B cell (primary cell): ENCODE results near the gene RASGRP3.

Experiments
- EZH2 ChIP-seq: IDR thresholded peaks from 2 replicates; pipeline ENCODE4 v1.6.1; 2012; ENCODE audit warnings: borderline replicate concordance, low read depth, mild to moderate bottlenecking, moderate library complexity, low read length; ENCODE audit not compliant: insufficient read depth, poor library complexity, severe bottlenecking
- TF ChIP-seq, protein P1 (sequence below): fragments of 200-600 bp; IDR thresholded peaks from one replicate; pipeline ENCODE4 v1.8.0; 2022; ENCODE audit warnings: antibody characterized with exemption, mild to moderate bottlenecking

DNA sequence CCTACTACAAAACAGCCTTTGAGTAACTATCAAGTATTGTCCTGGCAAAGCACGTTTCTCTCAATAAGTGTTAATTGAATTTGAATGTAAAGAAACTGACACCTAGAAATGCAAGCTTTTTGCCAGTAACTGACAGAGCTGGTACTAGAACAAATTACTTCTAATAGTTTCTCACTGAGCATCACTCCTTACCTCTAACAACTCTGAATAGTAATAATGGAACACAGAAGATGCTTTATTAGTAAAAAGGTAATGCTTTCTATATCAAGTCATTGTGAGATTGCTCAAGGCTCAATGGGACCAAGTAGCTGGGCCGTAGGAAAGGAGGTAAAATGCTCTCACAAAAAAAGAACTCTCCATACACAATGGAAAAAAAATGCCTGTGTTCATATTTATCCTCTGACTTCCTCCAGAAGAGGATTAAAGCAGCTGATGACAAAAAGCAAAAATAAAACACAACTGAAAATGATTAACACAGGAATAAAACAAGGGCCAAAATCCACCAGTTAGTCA lies 11.8 kb downstream of the RASGRP3 start:
- TF ChIP-seq, protein P1, sequence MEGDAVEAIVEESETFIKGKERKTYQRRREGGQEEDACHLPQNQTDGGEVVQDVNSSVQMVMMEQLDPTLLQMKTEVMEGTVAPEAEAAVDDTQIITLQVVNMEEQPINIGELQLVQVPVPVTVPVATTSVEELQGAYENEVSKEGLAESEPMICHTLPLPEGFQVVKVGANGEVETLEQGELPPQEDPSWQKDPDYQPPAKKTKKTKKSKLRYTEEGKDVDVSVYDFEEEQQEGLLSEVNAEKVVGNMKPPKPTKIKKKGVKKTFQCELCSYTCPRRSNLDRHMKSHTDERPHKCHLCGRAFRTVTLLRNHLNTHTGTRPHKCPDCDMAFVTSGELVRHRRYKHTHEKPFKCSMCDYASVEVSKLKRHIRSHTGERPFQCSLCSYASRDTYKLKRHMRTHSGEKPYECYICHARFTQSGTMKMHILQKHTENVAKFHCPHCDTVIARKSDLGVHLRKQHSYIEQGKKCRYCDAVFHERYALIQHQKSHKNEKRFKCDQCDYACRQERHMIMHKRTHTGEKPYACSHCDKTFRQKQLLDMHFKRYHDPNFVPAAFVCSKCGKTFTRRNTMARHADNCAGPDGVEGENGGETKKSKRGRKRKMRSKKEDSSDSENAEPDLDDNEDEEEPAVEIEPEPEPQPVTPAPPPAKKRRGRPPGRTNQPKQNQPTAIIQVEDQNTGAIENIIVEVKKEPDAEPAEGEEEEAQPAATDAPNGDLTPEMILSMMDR, result no peak
- no peak for TF ChIP-seq EZH2
